Measurements from ENCODE around the gene UBN1.

The UBN1 gene

GRCh38 chr16:4911970-4912386 is 64.7 kb downstream of the UBN1 start:
- no peaks in the 10 kb centered on the region for H3K27me3 Mint-ChIP-seq
- no peak overlapping the region for H3K4me3 Mint-ChIP-seq
- H3K9me3 Mint-ChIP-seq (ENCODE audit: low read depth) = no peaks in the 10 kb centered on the region
- no peaks in the 10 kb centered on the region for H3K4me1 Mint-ChIP-seq (ENCODE audit: low read depth)
- H3K36me3 Mint-ChIP-seq = no peaks in the 10 kb centered on the region
- no peak overlapping the region for H3K27ac Mint-ChIP-seq

- no peaks in the 10 kb centered on the region for H3K36me3 Mint-ChIP-seq
- H3K4me1 Mint-ChIP-seq (ENCODE audit: low read depth) = no peaks in the 10 kb centered on the region
- no peak overlapping the region for H3K4me3 Mint-ChIP-seq
- no peak overlapping the region for H3K27ac Mint-ChIP-seq
- no peaks in the 10 kb centered on the region for H3K27me3 Mint-ChIP-seq
- no peaks in the 10 kb centered on the region for H3K9me3 Mint-ChIP-seq (ENCODE audit: low read depth)
Observed at GRCh38 chr16:4913130-4913773, 66.0 kb downstream of the UBN1 start.

- no peak overlapping the region for H3K4me3 Mint-ChIP-seq
- no peaks in the 10 kb centered on the region for H3K9me3 Mint-ChIP-seq (ENCODE audit: low read depth)
- no peak overlapping the region for H3K27ac Mint-ChIP-seq
- no peaks in the 10 kb centered on the region for H3K36me3 Mint-ChIP-seq
- no peaks in the 10 kb centered on the region for H3K27me3 Mint-ChIP-seq
- no peaks in the 10 kb centered on the region for H3K4me1 Mint-ChIP-seq (ENCODE audit: low read depth)
Observed at GRCh38 chr16:4913774-4914525, 66.7 kb downstream of the UBN1 start.

- H3K4me3 Mint-ChIP-seq = no peak overlapping the region
- no peaks in the 10 kb centered on the region for H3K9me3 Mint-ChIP-seq (ENCODE audit: low read depth)
- no peak overlapping the region for H3K27ac Mint-ChIP-seq
- no peaks in the 10 kb centered on the region for H3K36me3 Mint-ChIP-seq
- H3K27me3 Mint-ChIP-seq = no peaks in the 10 kb centered on the region
- H3K4me1 Mint-ChIP-seq (ENCODE audit: low read depth) = no peaks in the 10 kb centered on the region
Observed at GRCh38 chr16:4914528-4915225, 67.4 kb downstream of the UBN1 start.

- no peaks in the 10 kb centered on the region for H3K36me3 Mint-ChIP-seq
- H3K27ac Mint-ChIP-seq = no peak overlapping the region
- no peak overlapping the region for H3K4me3 Mint-ChIP-seq
- no peaks in the 10 kb centered on the region for H3K4me1 Mint-ChIP-seq (ENCODE audit: low read depth)
- no peaks in the 10 kb centered on the region for H3K9me3 Mint-ChIP-seq (ENCODE audit: low read depth)
- no peaks in the 10 kb centered on the region for H3K27me3 Mint-ChIP-seq
Observed at GRCh38 chr16:4915226-4915761, 68.0 kb downstream of the UBN1 start.

- Mint-ChIP-seq H3K27me3 (no peaks in the 10 kb centered on the region), H3K9me3 (ENCODE audit: low read depth) (no peaks in the 10 kb centered on the region), H3K27ac (no peak overlapping the region), H3K4me1 (ENCODE audit: low read depth) (no peaks in the 10 kb centered on the region), H3K4me3 (no peak overlapping the region), H3K36me3 (no peaks in the 10 kb centered on the region)
Observed at GRCh38 chr16:4917117-4917516, 69.8 kb downstream of the UBN1 start.

GRCh38 chr16:4918781-4919251 is 71.5 kb downstream of the UBN1 start:
- no peaks in the 10 kb centered on the region for H3K36me3 Mint-ChIP-seq
- H3K4me1 Mint-ChIP-seq (ENCODE audit: low read depth) = no peaks in the 10 kb centered on the region
- no peaks in the 10 kb centered on the region for H3K27me3 Mint-ChIP-seq
- no peak overlapping the region for H3K27ac Mint-ChIP-seq
- H3K9me3 Mint-ChIP-seq (ENCODE audit: low read depth) = no peaks in the 10 kb centered on the region
- no peak overlapping the region for H3K4me3 Mint-ChIP-seq

GRCh38 chr16:4920826-4921225 is 73.5 kb downstream of the UBN1 start:
- no peak overlapping the region for H3K27ac Mint-ChIP-seq
- no peaks in the 10 kb centered on the region for H3K36me3 Mint-ChIP-seq
- H3K4me3 Mint-ChIP-seq = no peak overlapping the region
- H3K9me3 Mint-ChIP-seq (ENCODE audit: low read depth) = no peaks in the 10 kb centered on the region
- H3K4me1 Mint-ChIP-seq (ENCODE audit: low read depth) = no peaks in the 10 kb centered on the region
- H3K27me3 Mint-ChIP-seq = no peaks in the 10 kb centered on the region

GRCh38 chr16:4922721-4923342 is 75.6 kb downstream of the UBN1 start:
- H3K4me1 Mint-ChIP-seq (ENCODE audit: low read depth) = no peaks in the 10 kb centered on the region
- H3K36me3 Mint-ChIP-seq = peaks cover 5% of the 10 kb centered on the region
- H3K4me3 Mint-ChIP-seq = no peak overlapping the region
- H3K27ac Mint-ChIP-seq = no peak overlapping the region
- H3K9me3 Mint-ChIP-seq (ENCODE audit: low read depth) = peaks cover 9% of the 10 kb centered on the region
- no peaks in the 10 kb centered on the region for H3K27me3 Mint-ChIP-seq

- Mint-ChIP-seq H3K36me3 (peaks cover 5% of the 10 kb centered on the region), H3K27ac (no peak overlapping the region), H3K4me1 (ENCODE audit: low read depth) (no peaks in the 10 kb centered on the region), H3K27me3 (no peaks in the 10 kb centered on the region), H3K9me3 (ENCODE audit: low read depth) (peaks cover 9% of the 10 kb centered on the region), H3K4me3 (no peak overlapping the region)
Observed at GRCh38 chr16:4923853-4924252, 76.6 kb downstream of the UBN1 start.

- H3K27me3 Mint-ChIP-seq = no peaks in the 10 kb centered on the region
- peaks cover 5% of the 10 kb centered on the region for H3K36me3 Mint-ChIP-seq
- no peaks in the 10 kb centered on the region for H3K4me1 Mint-ChIP-seq (ENCODE audit: low read depth)
- no peak overlapping the region for H3K27ac Mint-ChIP-seq
- H3K9me3 Mint-ChIP-seq (ENCODE audit: low read depth) = peaks cover 9% of the 10 kb centered on the region
- H3K4me3 Mint-ChIP-seq = no peak overlapping the region
Observed at GRCh38 chr16:4924593-4925292, 77.5 kb downstream of the UBN1 start.

- Mint-ChIP-seq H3K9me3 (ENCODE audit: low read depth) (peaks cover 9% of the 10 kb centered on the region), H3K4me3 (no peak overlapping the region), H3K36me3 (peaks cover 5% of the 10 kb centered on the region), H3K4me1 (ENCODE audit: low read depth) (no peaks in the 10 kb centered on the region), H3K27ac (no peak overlapping the region), H3K27me3 (peaks cover 1% of the 10 kb centered on the region)
Observed at GRCh38 chr16:4925293-4925607, 78.0 kb downstream of the UBN1 start.

GRCh38 chr16:4925791-4926190 is 78.5 kb downstream of the UBN1 start:
- Mint-ChIP-seq H3K4me1 (ENCODE audit: low read depth) (no peaks in the 10 kb centered on the region), H3K27ac (no peak overlapping the region), H3K4me3 (no peak overlapping the region), H3K36me3 (peaks cover 5% of the 10 kb centered on the region), H3K9me3 (ENCODE audit: low read depth) (peaks cover 9% of the 10 kb centered on the region), H3K27me3 (peaks cover 1% of the 10 kb centered on the region)

GRCh38 chr16:4926928-4927327 is 79.6 kb downstream of the UBN1 start:
- peaks cover 5% of the 10 kb centered on the region for H3K36me3 Mint-ChIP-seq
- no peaks in the 10 kb centered on the region for H3K4me1 Mint-ChIP-seq (ENCODE audit: low read depth)
- H3K27me3 Mint-ChIP-seq = peaks cover 1% of the 10 kb centered on the region
- H3K9me3 Mint-ChIP-seq (ENCODE audit: low read depth) = peaks cover 9% of the 10 kb centered on the region
- no peak overlapping the region for H3K4me3 Mint-ChIP-seq
- H3K27ac Mint-ChIP-seq = no peak overlapping the region

Data from activated naive CD8-positive, alpha-beta T cell (primary cell).